GM19397 (cell line): ENCODE measurements around the gene DENND2A.
"Not testable (repeated sequence)": the region's sequence is repeated elsewhere in the genome, so short reads cannot be mapped to it uniquely, and the experiment has no call there.

ENCODE experiments used
- ATAC-seq: cut with Tn5 transposase; IDR thresholded peaks from one replicate; pipeline ENCODE4 v1.9.1; 2021; ENCODE audit warnings: mild to moderate bottlenecking, moderate library complexity; ENCODE audit not compliant: unreplicated experiment

The DENND2A gene, protein sequence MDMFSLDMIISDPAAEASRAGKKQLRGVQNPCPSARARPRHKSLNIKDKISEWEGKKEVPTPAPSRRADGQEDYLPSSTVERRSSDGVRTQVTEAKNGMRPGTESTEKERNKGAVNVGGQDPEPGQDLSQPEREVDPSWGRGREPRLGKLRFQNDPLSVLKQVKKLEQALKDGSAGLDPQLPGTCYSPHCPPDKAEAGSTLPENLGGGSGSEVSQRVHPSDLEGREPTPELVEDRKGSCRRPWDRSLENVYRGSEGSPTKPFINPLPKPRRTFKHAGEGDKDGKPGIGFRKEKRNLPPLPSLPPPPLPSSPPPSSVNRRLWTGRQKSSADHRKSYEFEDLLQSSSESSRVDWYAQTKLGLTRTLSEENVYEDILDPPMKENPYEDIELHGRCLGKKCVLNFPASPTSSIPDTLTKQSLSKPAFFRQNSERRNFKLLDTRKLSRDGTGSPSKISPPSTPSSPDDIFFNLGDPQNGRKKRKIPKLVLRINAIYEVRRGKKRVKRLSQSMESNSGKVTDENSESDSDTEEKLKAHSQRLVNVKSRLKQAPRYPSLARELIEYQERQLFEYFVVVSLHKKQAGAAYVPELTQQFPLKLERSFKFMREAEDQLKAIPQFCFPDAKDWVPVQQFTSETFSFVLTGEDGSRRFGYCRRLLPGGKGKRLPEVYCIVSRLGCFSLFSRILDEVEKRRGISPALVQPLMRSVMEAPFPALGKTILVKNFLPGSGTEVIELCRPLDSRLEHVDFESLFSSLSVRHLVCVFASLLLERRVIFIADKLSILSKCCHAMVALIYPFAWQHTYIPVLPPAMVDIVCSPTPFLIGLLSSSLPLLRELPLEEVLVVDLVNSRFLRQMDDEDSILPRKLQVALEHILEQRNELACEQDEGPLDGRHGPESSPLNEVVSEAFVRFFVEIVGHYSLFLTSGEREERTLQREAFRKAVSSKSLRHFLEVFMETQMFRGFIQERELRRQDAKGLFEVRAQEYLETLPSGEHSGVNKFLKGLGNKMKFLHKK

DNA sequence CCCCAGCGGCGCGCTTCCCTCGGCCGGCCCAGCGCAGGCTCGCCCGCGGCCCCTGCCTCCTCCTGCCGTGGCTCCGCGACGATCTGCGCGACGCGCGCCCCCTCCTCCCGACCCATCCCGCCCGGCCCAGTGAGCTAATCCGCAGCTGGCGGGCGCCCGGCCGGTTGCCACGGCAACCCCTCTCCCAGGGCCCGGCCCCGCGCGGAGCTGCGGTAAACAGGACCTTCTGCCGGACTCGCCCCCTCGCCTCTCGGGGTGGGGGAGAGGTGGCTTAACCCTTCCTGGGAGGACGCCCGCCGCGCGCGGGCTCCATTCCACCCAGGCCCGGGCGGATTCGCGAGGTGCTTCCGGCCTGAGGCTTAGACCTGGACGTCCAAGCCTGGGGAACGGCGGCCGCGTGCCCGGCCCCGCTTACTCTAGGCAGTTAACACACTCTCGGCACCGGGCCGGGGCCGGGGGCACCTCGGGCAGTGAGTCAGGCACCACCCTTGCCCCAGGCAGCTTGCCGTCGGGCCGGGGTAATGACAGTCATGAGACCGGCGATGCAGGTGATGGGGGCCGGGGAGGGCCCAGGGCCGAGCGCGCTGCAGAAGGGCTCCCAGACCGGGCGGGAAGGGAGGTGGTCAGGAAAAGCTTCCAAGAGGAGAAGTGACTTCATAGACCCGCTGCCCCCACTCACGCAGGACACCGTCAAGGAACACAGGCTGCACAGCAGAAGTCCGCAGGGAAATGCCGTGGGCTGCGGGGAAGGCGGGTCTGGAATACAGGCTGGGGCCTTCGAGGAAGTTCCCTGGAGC, at the start of gene DENND2A:
Gene DENND2A, minus strand, starts transcription at position 87 of the 797 bp plus-strand sequence. CDS start 38,416 bp downstream, outside the sequence.
- no peak for ATAC-seq

DNA sequence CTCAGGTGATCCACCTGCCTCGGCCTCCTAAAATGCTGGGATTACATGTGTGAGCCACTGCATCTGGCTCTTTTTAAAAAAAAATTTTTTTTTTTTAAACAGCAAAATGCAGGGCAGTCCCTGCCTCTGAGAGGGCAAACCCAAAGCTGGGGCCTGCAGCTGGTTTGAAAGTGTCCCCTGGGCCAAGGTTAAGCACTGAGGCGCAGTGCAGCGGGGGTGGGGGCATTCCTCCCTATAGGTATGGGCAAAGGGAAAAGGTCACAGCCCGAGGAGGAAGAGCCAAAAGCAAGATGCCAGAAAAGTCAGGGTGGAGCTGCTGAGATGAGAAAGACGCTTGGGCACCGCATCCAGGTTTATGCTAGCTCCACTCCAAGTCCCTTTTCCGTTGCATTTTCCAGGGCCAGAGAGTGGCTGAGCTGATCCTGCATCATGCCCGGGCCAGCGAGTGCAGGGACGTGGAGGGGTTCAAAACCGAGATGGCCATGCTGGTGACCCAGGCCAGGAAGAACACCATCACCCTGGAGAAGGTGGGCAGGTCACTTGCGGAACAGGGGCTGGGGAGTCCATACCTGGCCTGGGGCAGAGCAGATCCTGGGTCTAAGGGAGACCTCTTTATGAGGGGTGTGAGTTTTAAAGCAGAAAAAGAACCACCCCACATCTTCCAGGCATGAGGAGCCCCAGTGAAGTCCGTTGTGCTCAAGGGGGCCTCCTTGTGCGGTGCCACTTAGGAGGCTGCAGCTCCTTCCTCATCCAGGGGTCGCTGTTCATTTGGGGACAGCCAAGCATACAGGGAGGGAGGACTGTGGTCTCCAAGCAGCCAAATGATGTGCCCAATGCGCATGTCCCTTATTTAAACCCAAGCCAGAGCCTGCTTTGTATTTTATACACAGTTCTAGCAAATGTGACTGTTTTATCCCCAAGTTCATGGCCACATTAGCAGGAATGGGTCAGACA, 48.9 kb upstream of the DENND2A start:
- ATAC-seq = no peak

DNA sequence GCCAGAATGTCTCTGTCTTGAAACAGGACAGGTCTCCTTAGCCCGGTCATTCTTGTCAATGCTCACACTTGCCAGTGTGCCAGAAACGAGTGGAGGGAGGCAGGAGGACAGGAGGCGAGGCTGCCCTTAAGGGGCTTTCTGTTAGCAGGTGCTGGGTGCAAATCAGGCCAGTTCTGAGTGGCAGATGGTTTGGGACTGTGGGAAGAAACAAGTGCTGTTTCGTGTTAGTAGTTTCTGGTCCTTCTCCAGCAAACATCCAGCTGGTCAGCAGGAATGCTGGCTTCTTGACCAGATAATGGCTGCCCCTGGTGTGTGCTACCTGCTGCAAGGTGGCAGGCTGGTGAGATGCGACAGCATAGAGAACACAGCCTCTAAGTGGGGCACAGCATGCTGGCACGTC, 47.7 kb upstream of the DENND2A start:
- ATAC-seq = no peak

DNA sequence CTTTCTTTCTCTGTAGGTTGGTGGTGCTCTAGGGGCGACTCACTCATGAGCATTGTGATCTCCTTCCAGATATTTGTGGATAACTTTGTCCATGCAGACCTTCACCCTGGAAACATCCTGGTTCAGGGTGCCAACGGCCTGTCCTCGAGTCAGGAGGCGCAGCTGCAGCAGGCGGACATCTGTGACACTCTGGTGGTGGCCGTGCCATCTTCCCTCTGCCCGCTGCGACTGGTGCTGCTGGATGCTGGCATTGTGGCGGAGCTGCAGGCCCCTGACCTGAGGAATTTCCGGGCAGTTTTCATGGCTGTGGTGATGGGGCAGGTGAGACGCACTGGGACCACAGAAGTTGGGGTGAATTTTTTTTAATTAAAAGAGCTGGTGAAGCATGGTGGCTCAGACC, 46.3 kb upstream of the DENND2A start:
- no peak for ATAC-seq

DNA sequence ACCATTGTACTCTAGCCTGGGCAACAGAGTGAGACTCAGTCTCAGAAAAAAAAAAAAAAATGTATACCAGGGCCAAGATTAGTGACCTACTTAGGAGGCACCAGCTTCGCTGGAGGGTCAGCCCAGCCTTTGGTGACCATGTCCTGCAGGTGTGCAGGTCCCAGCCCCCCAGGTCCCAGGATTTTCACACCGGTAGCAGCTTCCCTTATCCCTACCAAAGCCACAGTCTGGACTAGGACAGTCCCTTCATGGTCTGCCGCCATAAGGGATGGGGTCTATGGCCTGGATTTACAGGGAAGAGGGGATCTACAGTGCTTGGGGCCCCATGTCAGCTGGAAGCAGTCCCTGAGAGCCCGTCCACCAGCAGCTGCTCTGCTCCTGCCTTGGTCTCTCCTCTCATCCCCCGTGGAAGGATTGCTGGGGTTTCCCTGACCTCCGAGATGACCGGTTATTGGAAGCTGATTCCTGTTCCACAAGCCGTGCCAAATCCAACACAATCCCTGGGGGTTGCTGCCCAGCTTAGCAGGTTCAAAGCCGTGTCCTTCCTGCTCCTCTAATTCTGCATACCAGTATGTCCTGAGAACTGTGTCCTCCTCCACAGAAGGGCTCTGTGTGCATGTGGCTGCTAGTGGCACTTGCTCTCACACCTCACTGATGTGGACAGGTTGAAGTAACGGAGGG, 44.9 kb upstream of the DENND2A start:
- no peak for ATAC-seq

DNA sequence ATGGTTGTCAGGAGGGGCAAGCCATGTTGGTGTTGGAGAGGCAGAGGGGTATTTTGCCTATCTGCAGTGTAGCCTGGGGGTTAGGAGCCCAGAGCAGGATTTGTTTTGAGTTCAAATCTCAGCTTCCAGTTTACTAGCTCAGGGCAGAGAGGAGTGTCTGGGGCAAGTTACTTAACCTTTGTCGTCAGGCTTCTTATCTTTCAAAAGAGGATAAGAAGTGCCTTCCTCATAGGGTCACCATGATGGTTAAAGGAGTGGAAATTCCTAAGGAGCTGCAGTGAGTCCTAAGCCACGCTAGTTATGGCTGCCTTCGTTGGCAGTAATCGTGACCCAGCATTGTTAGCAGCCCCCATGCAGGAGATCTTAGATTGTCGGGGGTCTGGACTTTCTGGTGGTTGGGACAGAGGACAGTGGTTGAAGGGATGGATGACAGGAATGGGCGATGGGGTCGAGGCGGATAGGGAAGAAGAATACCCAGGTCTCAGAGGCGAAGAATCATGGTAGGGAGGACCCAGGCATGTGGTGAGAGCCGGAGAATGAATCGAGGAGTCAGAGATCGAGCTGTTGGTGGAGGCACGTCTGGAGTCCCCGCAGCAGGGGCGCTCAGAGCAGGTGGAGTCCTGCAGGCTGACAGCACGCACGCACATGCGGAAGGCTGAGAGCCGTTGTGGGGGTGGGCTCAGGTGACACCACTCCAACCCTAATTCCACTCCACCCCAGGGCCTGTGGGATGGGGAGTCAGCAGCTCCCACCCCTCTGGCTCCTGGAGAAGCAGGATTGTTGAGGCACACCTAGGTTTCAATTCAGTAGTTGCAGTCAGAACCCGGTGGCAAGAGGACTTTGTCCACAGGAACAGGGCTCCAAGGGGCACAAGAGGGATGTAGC, 43.7 kb upstream of the DENND2A start:
- ATAC-seq = no peak

DNA sequence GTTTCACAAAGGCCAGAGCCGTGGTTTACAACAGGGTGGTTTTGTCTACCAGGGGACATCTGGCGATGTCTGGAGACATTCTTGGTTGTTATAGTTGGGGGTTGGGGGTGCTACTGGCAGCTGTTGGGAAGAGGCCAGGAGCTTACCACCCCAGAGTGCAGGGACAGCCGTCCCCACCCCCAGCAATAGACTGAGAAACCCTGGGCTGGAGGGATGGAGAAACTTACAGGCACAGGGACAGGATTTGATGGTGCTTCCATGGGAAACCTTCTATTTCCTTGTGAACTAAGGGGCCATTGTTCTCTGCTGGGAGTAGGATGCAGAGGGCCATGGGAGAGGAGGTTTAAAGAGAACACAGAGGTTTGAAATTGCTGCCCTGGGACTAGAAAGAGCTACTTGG, 43.0 kb upstream of the DENND2A start:
- no peak for ATAC-seq

DNA sequence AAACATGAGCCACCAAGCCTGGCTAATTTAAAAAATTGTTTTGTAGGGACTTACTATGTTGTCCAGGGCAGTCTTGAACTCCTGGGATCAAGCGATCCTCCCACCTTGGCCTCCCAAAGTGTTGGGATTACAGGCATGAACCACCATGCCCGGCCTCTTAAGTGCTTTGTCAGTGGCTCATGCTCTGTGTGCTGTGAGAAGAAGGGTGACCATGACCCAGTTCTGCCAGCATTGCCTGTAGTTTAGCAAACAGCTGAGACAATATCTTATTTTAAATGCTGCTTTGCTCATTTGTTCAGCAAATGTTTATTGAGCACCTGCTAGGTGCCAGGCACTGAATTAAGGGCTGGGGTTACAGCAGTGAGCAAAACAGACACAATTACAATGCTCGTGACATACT, 41.2 kb upstream of the DENND2A start:
- ATAC-seq = no peak

DNA sequence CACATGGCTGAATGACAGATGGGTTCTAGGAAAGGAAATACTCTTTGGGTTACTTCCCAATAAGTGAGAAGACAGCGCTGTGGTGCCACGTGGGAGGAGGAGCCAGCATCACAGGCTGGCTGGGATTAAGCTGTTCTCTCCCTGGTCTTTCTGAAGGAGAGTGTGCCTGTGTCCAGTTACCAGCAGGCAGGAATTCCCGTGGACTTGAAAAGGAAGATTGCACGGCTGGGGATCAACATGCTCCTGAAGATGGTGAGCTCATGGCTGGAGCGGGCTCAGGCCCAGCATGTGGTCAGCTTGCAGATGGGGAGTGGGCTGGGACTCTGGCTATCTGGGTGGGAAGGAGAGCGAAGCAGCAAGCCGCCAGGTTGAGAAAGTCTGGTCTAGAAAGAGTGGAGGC, 40.3 kb upstream of the DENND2A start:
- no peak for ATAC-seq

DNA sequence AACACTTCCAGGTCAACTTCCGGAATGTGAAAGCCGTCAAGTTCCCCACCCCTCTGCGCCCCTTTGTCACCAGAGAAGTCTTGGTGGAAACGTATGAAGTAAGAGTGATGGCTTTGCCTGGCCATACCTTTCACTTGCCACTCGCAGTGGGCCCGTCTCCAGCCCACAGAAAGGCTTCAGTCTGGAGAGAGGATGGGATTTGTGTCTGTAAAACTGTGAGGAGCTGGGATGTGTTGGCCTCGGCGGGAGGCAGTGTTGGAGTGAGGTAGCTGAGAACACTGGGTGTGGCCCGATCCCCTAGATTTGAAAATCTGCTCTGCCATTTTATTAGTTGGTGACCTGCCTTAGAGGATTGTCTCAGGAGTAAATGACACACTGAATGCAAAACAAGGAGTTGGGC, 38.6 kb upstream of the DENND2A start:
- ATAC-seq = no peak

DNA sequence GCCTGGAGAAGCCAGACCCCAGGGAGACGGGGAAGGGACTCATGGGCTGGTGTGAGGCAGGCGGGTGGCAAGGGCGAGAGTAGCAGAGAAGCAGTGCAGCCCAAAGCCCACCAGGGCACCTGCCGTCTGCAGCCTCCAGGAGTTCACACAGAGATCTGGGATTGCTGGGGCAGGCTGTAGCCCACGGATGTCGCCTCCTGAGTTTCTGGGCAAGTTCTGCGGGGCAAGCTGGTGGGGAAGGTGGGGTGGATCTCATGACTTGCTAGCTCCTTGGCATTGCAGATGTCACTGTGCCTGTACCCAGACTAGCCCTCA, 38.2 kb upstream of the DENND2A start:
- ATAC-seq = no peak

DNA sequence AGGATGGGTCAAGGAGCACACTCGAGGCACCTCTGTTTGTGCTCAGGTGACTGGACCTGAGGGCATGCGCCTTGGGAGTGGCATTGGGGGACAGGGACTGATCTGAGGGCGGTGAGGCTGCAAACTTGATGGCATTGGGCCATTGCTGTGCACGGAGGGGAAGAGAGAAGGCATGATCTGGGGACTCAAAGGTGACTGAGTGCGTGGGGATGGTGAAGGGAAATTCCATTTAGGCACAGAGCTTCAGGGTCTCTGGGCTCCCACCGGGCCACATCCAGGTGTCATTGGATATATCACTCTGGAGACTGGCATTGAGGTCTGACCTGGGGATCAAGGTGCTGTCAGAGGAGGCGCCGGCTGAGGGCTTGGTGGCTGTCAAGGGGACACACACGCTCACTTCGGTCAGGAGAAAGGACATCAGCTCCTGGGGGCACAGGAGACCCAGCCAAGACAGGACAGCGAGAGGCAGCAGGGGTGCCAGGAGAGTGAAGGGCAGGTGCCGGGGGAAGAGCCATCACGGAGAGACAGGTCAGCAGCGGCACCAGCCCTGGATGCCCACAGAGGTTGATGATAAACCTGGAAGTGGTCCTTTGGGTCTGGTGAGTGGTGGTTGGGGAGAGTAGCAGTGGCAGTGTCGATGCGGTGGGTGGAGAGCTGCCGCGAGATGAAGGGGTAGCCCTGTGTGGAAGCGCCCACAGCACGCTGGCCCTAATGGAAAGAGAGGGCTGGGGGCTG, 37.6 kb upstream of the DENND2A start:
- no peak for ATAC-seq

DNA sequence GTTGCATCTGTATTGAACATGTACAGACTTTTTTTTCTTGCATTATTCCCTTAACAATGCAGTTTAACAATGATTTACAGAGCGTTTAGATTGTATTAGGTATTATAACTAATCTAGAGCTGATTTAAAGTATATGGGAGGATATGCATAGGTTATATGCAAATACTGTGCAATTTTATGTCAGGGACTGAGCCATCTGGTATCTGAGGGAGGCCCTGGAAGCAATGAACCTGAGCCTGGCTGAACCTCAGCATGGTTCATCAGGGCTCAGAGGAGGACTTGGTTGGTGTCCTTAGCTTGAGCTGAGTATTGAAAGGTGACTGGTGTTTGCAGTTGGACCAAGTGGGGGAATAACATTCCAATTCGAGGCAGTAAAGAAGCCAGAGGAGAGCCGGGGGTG, 36.9 kb upstream of the DENND2A start:
- no peak for ATAC-seq

DNA sequence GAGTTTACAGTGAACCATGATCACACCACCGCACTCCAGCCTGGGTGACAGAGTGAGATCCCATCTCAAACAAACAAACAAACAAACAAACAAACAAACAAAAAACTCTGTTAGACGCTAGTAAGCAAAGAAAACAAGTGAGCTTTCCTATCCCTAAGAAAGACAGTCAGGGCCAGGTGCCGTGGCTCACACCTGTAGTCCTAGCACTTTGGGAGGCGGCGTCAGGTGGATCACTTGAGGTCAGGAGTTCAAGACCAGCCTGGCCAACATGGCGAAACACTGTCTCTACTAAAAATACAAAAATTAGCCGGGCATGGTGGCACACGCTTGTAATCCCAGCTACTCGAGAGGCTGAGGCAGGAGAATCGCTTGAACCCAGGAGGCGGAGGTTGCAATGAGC, 36.3 kb upstream of the DENND2A start:
- not testable (repeated sequence) for ATAC-seq

DNA sequence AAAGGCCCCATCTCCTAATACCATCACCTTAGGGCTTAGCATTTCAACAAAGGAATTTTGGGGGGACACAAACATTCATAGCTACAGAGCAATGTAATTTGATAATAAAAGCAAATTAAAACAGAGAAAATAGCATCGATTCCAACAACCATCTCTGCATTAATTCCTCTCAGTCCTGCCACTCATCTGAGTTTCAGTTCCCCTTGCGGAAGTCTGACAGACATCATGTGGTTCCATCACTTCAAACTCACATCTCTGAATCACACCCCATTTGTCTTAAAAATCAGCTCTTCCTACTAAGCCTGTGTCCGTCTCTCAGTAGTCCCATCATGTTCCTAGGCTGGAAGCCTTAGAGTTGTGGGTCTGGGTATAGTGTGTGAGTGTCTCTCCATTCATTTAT, 35.7 kb upstream of the DENND2A start:
- no peak for ATAC-seq

DNA sequence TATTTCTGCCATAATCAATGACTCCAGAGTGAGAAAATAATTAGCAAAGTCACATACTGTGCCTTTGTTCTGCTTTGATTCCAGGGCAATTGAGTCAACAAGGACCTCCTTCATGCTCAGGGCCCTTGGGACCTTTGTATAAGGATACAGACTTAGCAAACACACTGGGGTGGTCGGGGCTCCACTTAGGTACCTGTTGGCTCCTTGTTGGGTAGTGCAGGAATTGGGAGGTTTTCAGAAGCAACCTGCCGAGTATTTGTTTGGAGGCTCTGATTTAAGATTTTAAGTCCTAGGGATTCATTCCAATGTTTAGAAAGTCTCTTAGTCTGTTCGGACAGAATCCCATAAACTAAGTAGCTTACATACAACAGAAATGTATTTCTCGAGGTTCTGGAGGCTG, 35.1 kb upstream of the DENND2A start:
- ATAC-seq = no peak

DNA sequence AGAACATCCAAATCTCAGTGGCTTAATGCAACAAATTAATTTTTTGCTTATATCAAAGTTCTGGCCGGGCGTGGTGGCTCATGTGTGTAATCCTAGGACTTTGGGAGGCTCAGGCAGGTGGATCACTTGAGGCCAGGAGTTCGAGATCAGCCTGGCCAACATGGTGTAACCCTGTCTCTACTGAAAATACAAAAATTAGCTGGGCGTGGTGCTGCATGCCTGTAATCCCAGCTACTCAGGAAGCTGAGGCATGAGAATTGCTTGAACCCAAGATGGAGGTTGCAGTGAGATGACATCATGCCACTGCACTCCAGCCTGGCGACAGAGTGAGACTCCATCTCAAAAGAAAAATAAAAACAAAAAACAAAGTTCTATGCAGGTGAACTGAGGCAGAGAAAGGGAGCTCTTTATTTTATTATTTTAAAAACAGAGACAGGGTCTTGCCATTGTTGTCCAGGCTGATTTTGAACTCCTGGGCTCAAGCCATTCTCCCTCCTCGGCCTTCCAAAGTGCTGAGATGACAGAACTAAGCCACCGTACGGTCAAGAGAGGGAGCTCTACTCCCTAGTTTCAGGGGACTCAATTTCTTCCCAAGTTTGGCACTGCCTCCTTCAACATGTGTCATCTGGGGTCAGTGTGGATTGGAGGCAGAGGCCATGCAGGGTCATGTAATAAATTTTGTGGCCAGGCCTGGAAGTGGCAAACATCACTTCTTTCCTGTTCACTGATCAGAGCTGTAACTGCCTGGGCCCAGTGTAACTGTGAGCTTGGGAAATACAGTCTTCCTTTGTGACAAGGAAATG, 34.5 kb upstream of the DENND2A start:
- no peak for ATAC-seq
